HepG2 (cell line): ENCODE results near the gene IRF2. TPM values are rescaled to one million over a fixed set of nuclear protein-coding genes. Genes with fewer than 3 reads are reported as not detected.

Experiments
- ARID5B ChIP-seq: IDR thresholded peaks from 2 replicates; pipeline ENCODE4 v1.4.0; 2020; ENCODE audit warnings: mild to moderate bottlenecking, missing genetic modification reagents
- ATF1 ChIP-seq: IDR thresholded peaks from 2 replicates; pipeline ENCODE4 v1.6.1; 2016; ENCODE audit warnings: mild to moderate bottlenecking, control low read depth
- HCFC1 ChIP-seq: fragments of 150-350 bp; IDR thresholded peaks from 2 replicates; pipeline ENCODE4 v1.6.1; 2014; ENCODE audit warnings: low read depth, low read length
- HNRNPUL1 ChIP-seq: fragments of 200-400 bp; formaldehyde crosslinking; IDR thresholded peaks from 2 replicates; pipeline ENCODE4 v1.6.1; 2017; ENCODE audit warnings: low read depth, mild to moderate bottlenecking, low read length, moderate library complexity
- LCORL ChIP-seq, 2 experiments: fragments of 450-650 bp in 1 of 2; sonication (generic) in 1 of 2; formaldehyde crosslinking in 1 of 2; IDR thresholded peaks; 2 replicates each; pipeline versions ENCODE4 v1.5.0 to v1.6.1; 2017 to 2020; ENCODE audit warnings: antibody characterized with exemption in 1 of 2, missing genetic modification reagents in 1 of 2
- NBN ChIP-seq: fragments of 450-650 bp; conservative IDR thresholded peaks from 2 replicates; pipeline ENCODE4 v1.6.1; 2017
- NCOR1 ChIP-seq: fragments of 200-600 bp; sonication (generic); IDR thresholded peaks from 2 replicates; pipeline ENCODE4 v1.7.0; 2017; ENCODE audit warnings: antibody characterized with exemption, low read length, borderline replicate concordance
- NRL ChIP-seq: sonication (generic); formaldehyde crosslinking; IDR thresholded peaks from 2 replicates; pipeline ENCODE4 v1.5.0; 2020; ENCODE audit warnings: missing genetic modification reagents, mild to moderate bottlenecking, moderate library complexity, borderline replicate concordance
- PHF21A ChIP-seq: sonication (generic); formaldehyde crosslinking; IDR thresholded peaks from 2 replicates; pipeline ENCODE4 v1.5.0; 2020; ENCODE audit warnings: mild to moderate bottlenecking, missing genetic modification reagents
- RBM22 ChIP-seq: fragments of 200-400 bp; formaldehyde crosslinking; optimal IDR thresholded peaks from 2 replicates; pipeline ENCODE3; 2017; ENCODE audit warnings: mild to moderate bottlenecking, low read length, moderate library complexity
- TEAD3 ChIP-seq: optimal IDR thresholded peaks from 2 replicates; pipeline ENCODE3; 2016; ENCODE audit warnings: borderline replicate concordance
- YEATS4 ChIP-seq: sonication (generic); formaldehyde crosslinking; IDR thresholded peaks from 2 replicates; pipeline ENCODE4 v1.4.0; 2020; ENCODE audit warnings: missing genetic modification reagents, borderline replicate concordance
- ZNF329 ChIP-seq: sonication (generic); formaldehyde crosslinking; IDR thresholded peaks from 2 replicates; pipeline ENCODE4 v1.9.0; 2021; ENCODE audit warnings: low read depth, mild to moderate bottlenecking, missing genetic modification reagents
- ZNF780A ChIP-seq: sonication (generic); formaldehyde crosslinking; IDR thresholded peaks from 2 replicates; pipeline ENCODE4 v1.8.0; 2022; ENCODE audit warnings: mild to moderate bottlenecking, missing genetic modification reagents, moderate library complexity
- polyA plus RNA-seq, 8 experiments: library from polyadenylated mRNA; depleted of rRNA in 3 of 8; stranded (reverse) in 7 of 8; unstranded in 1 of 8; fragments of >200 nt; fragmentation: Illumina TruSeq in 4 of 8; extraction: Trizol in 4 of 8; gene quantifications; 2 replicates each; pipeline versions ENCODE4 v1.2.1 to v1.2.3, GENCODE V29; 2011 to 2016; ENCODE audit warnings: low read depth in 4 of 8, missing spikeins in 1 of 8, mixed read lengths in 1 of 8; ENCODE audit not compliant: insufficient read depth in 1 of 8
- total RNA-seq, 5 experiments: library from RNA; depleted of rRNA; stranded (reverse); fragments of >200 nt; fragmentation: Illumina TruSeq; extraction: Trizol; gene quantifications; 2 replicates each; pipeline ENCODE4 v1.2.3, GENCODE V29; 2016; ENCODE audit warnings: low read depth in 1 of 5
- TF ChIP-seq, protein P1 (sequence below): IDR thresholded peaks from 2 replicates; pipeline ENCODE4 v1.6.1; 2016
- TF ChIP-seq, protein P2 (sequence below): sonication (generic); formaldehyde crosslinking; IDR thresholded peaks from 2 replicates; pipeline ENCODE4 v1.4.0; 2020; ENCODE audit warnings: missing genetic modification reagents, mild to moderate bottlenecking, borderline replicate concordance
- TF ChIP-seq, protein P3 (sequence below): IDR thresholded peaks from 2 replicates; pipeline ENCODE4 v1.6.1; 2012; ENCODE audit warnings: inconsistent platforms
- TF ChIP-seq, protein P4 (sequence below): sonication (generic); formaldehyde crosslinking; IDR thresholded peaks from 2 replicates; pipeline ENCODE4 v1.4.0; 2020; ENCODE audit warnings: missing genetic modification reagents

IRF2 gene
- total and polyA plus RNA-seq, 2 of the 13 experiments (the other 11 are each of a cell fraction or from before 2014, with no cell fraction given) = 15.5 to 28.8 TPM

- TF ChIP-seq ARID5B (CRISPR knock-in tag) (peak; percentile 84), ATF1 (no peak), NCOR1 (no peak; the same call in 1 of the 2 replicates), YEATS4 (CRISPR knock-in tag) (no peak; the same call in 1 of the 2 replicates), HCFC1 (0 out of 2 replicates have a peak, but pooled peaks have one; percentile 44), RBM22 (no peak), HNRNPUL1 (0 out of 2 replicates have a peak, but pooled peaks have one; percentile 35), NBN (no peak), NRL (CRISPR knock-in tag) (peak; percentile 79; the same call in 1 of the 2 replicates), ZNF780A (CRISPR knock-in tag) (0 out of 2 replicates have a peak, but pooled peaks have one; percentile 61), ZNF329 (CRISPR knock-in tag) (0 out of 2 replicates have a peak, but pooled peaks have one; percentile 61), PHF21A (CRISPR knock-in tag) (peak; percentile 38; the same call in 1 of the 2 replicates), TEAD3 (CRISPR knock-in tag) (peak; percentile 46), LCORL (IDR thresholded peaks at IDR 0.05) (no peak), LCORL (CRISPR knock-in tag; IDR thresholded peaks at IDR 0.05) (peak; percentile 45; the same call in 1 of the 2 replicates)
- TF ChIP-seq, protein P1, sequence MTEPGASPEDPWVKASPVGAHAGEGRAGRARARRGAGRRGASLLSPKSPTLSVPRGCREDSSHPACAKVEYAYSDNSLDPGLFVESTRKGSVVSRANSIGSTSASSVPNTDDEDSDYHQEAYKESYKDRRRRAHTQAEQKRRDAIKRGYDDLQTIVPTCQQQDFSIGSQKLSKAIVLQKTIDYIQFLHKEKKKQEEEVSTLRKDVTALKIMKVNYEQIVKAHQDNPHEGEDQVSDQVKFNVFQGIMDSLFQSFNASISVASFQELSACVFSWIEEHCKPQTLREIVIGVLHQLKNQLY (CRISPR knock-in tag) = no peak
- TF ChIP-seq, protein P2, sequence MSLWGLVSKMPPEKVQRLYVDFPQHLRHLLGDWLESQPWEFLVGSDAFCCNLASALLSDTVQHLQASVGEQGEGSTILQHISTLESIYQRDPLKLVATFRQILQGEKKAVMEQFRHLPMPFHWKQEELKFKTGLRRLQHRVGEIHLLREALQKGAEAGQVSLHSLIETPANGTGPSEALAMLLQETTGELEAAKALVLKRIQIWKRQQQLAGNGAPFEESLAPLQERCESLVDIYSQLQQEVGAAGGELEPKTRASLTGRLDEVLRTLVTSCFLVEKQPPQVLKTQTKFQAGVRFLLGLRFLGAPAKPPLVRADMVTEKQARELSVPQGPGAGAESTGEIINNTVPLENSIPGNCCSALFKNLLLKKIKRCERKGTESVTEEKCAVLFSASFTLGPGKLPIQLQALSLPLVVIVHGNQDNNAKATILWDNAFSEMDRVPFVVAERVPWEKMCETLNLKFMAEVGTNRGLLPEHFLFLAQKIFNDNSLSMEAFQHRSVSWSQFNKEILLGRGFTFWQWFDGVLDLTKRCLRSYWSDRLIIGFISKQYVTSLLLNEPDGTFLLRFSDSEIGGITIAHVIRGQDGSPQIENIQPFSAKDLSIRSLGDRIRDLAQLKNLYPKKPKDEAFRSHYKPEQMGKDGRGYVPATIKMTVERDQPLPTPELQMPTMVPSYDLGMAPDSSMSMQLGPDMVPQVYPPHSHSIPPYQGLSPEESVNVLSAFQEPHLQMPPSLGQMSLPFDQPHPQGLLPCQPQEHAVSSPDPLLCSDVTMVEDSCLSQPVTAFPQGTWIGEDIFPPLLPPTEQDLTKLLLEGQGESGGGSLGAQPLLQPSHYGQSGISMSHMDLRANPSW = no peak
- TF ChIP-seq, protein P3, sequence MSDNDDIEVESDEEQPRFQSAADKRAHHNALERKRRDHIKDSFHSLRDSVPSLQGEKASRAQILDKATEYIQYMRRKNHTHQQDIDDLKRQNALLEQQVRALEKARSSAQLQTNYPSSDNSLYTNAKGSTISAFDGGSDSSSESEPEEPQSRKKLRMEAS = peak; percentile 88
- TF ChIP-seq, protein P4, sequence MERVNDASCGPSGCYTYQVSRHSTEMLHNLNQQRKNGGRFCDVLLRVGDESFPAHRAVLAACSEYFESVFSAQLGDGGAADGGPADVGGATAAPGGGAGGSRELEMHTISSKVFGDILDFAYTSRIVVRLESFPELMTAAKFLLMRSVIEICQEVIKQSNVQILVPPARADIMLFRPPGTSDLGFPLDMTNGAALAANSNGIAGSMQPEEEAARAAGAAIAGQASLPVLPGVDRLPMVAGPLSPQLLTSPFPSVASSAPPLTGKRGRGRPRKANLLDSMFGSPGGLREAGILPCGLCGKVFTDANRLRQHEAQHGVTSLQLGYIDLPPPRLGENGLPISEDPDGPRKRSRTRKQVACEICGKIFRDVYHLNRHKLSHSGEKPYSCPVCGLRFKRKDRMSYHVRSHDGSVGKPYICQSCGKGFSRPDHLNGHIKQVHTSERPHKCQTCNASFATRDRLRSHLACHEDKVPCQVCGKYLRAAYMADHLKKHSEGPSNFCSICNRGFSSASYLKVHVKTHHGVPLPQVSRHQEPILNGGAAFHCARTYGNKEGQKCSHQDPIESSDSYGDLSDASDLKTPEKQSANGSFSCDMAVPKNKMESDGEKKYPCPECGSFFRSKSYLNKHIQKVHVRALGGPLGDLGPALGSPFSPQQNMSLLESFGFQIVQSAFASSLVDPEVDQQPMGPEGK = peak; percentile 85
Observed at GRCh38 chr4:184474263-184475095, at the start of gene IRF2 (continued).
